MM.1S (cell line): ENCODE measurements around the gene F11.

Experiments used
- DNase-seq: peaks from one replicate; pipeline ENCODE4 v3.0.0-alpha.2; 2015
- H2AFZ ChIP-seq: fragments of 300-600 bp; sonication (generic); 2 replicates; pipeline ENCODE4 v1.6.0; 2016; ENCODE audit warnings: antibody characterized with exemption, low read length
- H3F3A ChIP-seq: fragments of 300-600 bp; sonication (generic); 2 replicates; pipeline ENCODE4 v1.6.1; 2016; ENCODE audit warnings: mild to moderate bottlenecking, antibody characterized with exemption, low read length, moderate library complexity, mixed read lengths; ENCODE audit not compliant: insufficient read depth
- H3K27ac ChIP-seq: fragments of 300-600 bp; sonication (generic); 2 replicates; pipeline ENCODE4 v1.5.1; 2016; ENCODE audit warnings: mild to moderate bottlenecking, low read length
- H3K27me3 ChIP-seq: fragments of 300-600 bp; sonication (generic); replicated peaks from 2 replicates; pipeline ENCODE4 v1.6.0; 2016; ENCODE audit warnings: low read length; ENCODE audit not compliant: insufficient read depth
- H3K36me3 ChIP-seq: fragments of 300-600 bp; sonication (generic); replicated peaks from 2 replicates; pipeline ENCODE4 v1.6.1; 2016; ENCODE audit warnings: mild to moderate bottlenecking, low read length, mixed read lengths; ENCODE audit not compliant: insufficient read depth
- H3K4me1 ChIP-seq: fragments of 300-600 bp; sonication (generic); 2 replicates; pipeline ENCODE4 v1.6.1; 2016; ENCODE audit warnings: low read length, mixed read lengths
- H3K4me2 ChIP-seq: fragments of 300-600 bp; sonication (generic); 2 replicates; pipeline ENCODE4 v1.6.0; 2016; ENCODE audit warnings: low read depth, low read length
- H3K4me3 ChIP-seq: fragments of 300-600 bp; sonication (generic); 2 replicates; pipeline ENCODE4 v1.5.1; 2016; ENCODE audit warnings: low read length, mixed read lengths
- H3K79me2 ChIP-seq: fragments of 300-600 bp; sonication (generic); 2 replicates; pipeline ENCODE4 v1.6.1; 2016; ENCODE audit warnings: mixed run types, low read length, mixed read lengths
- H3K9ac ChIP-seq: fragments of 300-600 bp; sonication (generic); 2 replicates; pipeline ENCODE4 v1.6.1; 2016; ENCODE audit warnings: low read length, mixed read lengths
- H3K9me2 ChIP-seq: fragments of 300-600 bp; sonication (generic); replicated peaks from 2 replicates; pipeline ENCODE4 v1.6.1; 2016; ENCODE audit warnings: mild to moderate bottlenecking, low read length, mixed read lengths; ENCODE audit not compliant: insufficient read depth
- H3K9me3 ChIP-seq: fragments of 300-600 bp; sonication (generic); replicated peaks from 2 replicates; pipeline ENCODE4 v1.6.1; 2016; ENCODE audit warnings: mild to moderate bottlenecking, low read length, mixed read lengths; ENCODE audit not compliant: insufficient read depth
- H4K20me1 ChIP-seq: fragments of 300-600 bp; sonication (generic); 2 replicates; pipeline ENCODE4 v1.6.1; 2016; ENCODE audit warnings: mild to moderate bottlenecking, low read length, moderate library complexity, mixed read lengths; ENCODE audit not compliant: insufficient read depth
- CTCF ChIP-seq: fragments of 300-600 bp; sonication (generic); IDR thresholded peaks from 2 replicates; pipeline ENCODE4 v1.5.1; 2016; ENCODE audit warnings: antibody characterized with exemption, low read length, mixed read lengths

F11 gene

GRCh38 chr4:186335793-186336192, 69.8 kb downstream of the F11 start:
- no peak for TF ChIP-seq CTCF
- Histone ChIP-seq H4K20me1 (no peaks in the 10 kb centered on the region), H3K4me2 (no peak overlapping the region), H3K9me2 (no peaks in the 10 kb centered on the region), H3K27ac (no peak overlapping the region), H3K9ac (no peak overlapping the region), H3F3A (no peaks in the 10 kb centered on the region), H3K4me3 (no peak overlapping the region), H3K4me1 (no peaks in the 10 kb centered on the region), H3K9me3 (no peaks in the 10 kb centered on the region), H2AFZ (no peak overlapping the region), H3K79me2 (no peaks in the 10 kb centered on the region), H3K36me3 (no peaks in the 10 kb centered on the region), H3K27me3 (no peaks in the 10 kb centered on the region)
- no peak for DNase-seq
